ENCODE results near the gene BLVRA. TPM values are rescaled to one million over a fixed set of nuclear protein-coding genes. Genes with fewer than 3 reads are reported as not detected.

The BLVRA gene, protein sequence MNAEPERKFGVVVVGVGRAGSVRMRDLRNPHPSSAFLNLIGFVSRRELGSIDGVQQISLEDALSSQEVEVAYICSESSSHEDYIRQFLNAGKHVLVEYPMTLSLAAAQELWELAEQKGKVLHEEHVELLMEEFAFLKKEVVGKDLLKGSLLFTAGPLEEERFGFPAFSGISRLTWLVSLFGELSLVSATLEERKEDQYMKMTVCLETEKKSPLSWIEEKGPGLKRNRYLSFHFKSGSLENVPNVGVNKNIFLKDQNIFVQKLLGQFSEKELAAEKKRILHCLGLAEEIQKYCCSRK
- 71.9 to 86.5 TPM (median 74.9 TPM) in 5 replicates for total RNA-seq (2022; extraction: Qiagen RNA extraction)

DNA sequence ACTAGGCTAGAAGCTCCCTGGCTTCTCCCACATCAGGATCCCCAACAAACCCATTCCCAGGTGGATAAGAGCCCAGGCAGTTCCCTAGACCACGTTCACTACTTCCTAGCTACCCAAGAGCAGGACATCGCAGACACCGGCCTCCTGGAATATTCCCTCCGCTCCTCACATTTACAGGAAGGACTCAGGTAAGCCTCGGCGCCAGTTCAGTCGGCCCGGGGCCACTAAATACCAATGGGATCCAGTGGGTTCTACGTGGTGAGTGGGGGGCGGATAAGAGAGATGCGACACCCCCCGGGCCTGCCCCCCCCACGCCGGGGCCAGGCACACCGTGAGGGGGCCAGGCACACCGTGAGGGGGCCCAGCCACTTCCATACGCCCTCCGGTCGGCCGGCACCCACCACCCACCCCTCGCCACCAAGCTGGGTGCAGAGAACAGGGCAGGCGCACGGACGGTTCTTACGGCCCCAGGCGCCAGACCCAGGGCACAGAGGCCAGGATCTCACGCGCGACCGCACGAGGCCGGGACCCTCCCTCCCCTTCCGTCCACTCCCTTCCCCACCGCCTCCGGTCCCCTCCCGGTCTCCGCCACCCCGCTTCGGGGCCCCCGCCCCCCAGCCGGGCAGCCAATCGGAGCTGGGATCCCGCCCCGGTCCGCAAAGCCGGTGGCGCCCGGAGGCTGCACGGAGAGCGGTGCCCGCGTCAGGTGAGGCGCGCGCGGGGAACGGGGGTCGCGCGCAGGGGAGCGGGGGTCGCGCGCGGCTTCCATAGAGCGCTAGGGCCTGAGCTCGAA lies at the start of gene BLVRA:
Gene BLVRA, plus strand, starts transcription at position 652 of the 793 bp plus-strand sequence. CDS start 12,479 bp downstream, outside the sequence.

DNA sequence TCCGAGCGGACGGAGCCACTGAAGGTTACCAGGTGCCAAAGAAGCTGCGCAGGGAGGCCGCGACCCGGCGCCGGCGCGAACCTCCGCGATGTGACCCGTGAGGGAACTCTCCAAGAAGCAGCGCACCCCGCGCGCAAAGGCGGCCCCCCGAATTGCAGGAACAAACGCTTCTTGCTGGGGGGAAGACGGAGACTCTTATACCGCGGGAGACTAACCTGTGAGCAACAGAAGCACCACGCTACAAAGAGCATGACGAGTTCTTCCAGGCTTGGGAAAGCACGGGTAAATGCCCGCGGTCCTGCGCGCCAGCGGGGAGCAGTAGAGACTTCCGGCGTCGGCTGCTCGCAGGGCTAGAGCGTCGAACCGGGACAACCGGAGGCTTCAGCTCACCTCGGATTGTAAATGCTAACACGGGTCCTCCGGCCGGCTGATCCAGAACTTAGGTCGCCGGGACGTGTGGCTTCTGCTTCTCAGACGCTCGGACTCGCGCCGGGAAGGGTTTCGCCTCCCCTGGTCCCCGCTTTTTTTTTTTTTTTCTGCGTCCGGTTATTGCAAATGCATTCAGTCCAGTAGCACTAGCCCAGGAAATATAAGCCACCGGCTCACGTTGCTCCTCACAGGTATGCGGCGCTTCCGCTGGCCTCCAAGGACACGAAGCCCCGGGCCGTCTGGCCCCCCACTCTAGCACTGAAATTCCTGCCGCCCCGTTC lies 29.1 kb upstream of the BLVRA start, which contains the start of gene COA1:
Gene COA1, minus strand, starts transcription at position 310 of the 710 bp plus-strand sequence. CDS start 80,909 bp downstream, outside the sequence.

Other genes with a start within 250 kb of the BLVRA start
- gene STK17A, start 175.6 kb upstream of the BLVRA start, total RNA-seq (2022; extraction: Qiagen RNA extraction) = 21.1 to 22.7 TPM (median 22.0 TPM) in 5 replicates
- 81.3 to 90.0 TPM (median 84.6 TPM) in 5 replicates for gene COA1, start 29.2 kb upstream of the BLVRA start, total RNA-seq (2022; extraction: Qiagen RNA extraction)
- gene MRPS24, start 110.8 kb downstream of the BLVRA start, total RNA-seq (2022; extraction: Qiagen RNA extraction) = 227 to 263 TPM (median 250 TPM) in 5 replicates
- 25.9 to 28.5 TPM (median 28.1 TPM) in 5 replicates for gene URGCP, start 147.9 kb downstream of the BLVRA start, total RNA-seq (2022; extraction: Qiagen RNA extraction)
- 7.9 to 11.5 TPM (median 9.6 TPM) in 5 replicates for gene UBE2D4, start 167.8 kb downstream of the BLVRA start, total RNA-seq (2022; extraction: Qiagen RNA extraction)
- gene SPDYE1, start 239.2 kb downstream of the BLVRA start, total RNA-seq (2022; extraction: Qiagen RNA extraction) = not detected in 5 replicates

Measured in A549 treated with AZD2906 at 1 μM for 4 hours (cell line).